ENCODE data around the gene MINDY1.

MINDY1 gene

GRCh38 chr1:150985179-150985825 is 21.4 kb downstream of the MINDY1 start:
- DNase-seq (ENCODE audit: low spot score) = no peak

DNA sequence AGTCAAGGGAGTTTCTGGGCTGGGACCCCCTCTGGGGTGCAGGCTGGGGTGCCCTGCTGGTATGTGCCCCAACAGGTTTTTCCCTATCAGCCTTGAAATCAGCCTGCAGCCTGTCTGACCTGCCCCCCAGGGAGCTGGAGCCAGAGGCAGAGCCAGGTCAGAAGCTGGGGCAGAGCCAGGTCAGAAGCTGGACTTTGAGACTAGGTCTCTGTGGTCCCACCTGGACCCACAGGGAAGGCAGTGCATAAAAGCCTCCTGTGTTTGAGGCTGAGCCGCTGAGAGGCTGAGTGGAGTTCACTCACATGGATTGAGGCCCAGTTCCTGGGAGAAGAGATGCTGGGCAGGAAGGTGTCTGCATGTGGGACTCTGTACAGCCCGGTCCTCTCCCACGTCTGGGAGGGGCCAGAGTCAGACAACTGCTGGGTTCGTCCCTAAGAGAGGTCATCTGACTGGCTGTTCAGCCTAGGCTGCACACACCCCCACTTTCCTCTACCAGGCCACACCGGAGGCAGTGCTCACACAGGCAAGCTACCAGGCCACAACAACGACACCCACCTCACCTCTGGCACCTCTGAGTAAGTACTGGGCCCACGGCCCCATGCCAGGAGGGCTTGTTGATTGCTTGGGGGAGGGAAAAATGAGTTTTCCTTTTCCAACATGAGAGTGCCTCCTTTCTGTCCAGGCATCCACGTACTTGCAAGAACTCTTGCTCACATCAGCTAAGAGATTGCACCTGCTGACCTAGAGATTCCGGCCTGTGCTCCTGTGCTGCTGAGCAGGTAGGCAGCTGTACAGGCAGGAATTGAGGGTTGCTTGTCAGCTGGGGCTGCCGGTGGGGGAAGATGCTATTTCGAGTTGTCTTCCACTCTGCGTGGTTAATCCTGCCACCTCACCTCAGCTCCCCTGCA is 24.6 kb downstream of the MINDY1 start, which contains the start of gene ANXA9:
ANXA9 (plus strand) TSS at position 488 of the 908 bp plus-strand sequence. CDS start 814 bp downstream, outside the sequence.
- no peak for DNase-seq (ENCODE audit: low spot score)

GRCh38 chr1:150981177-150981804 is 25.4 kb downstream of the MINDY1 start:
- peak; percentile 73 for DNase-seq (ENCODE audit: low spot score)

- DNase-seq (ENCODE audit: low spot score) = peak; percentile 90
Observed at GRCh38 chr1:150979092-150980056, 27.3 kb downstream of the MINDY1 start.

GRCh38 chr1:150976879-150977694 is 29.6 kb downstream of the MINDY1 start:
- no peak for DNase-seq (ENCODE audit: low spot score)

- DNase-seq (ENCODE audit: low spot score) = no peak
Observed at GRCh38 chr1:150976401-150976821, 30.3 kb downstream of the MINDY1 start.

GRCh38 chr1:150974580-150975478 is 31.9 kb downstream of the MINDY1 start, which contains the start of gene CERS2:
TSS of gene CERS2 (minus strand) at chr1:150974835. CDS start at chr1:150969090, 5,745 bp downstream.
- peak; percentile 88 for DNase-seq (ENCODE audit: low spot score)

- peak; percentile 72 for DNase-seq (ENCODE audit: low spot score)
Observed at GRCh38 chr1:150973836-150974579, 32.7 kb downstream of the MINDY1 start.

- peak; percentile 63 for DNase-seq (ENCODE audit: low spot score)
Observed at GRCh38 chr1:150973258-150973835, 33.4 kb downstream of the MINDY1 start.

- no peak for DNase-seq (ENCODE audit: low spot score)
Observed at GRCh38 chr1:150972417-150972940, 34.2 kb downstream of the MINDY1 start.

DNA sequence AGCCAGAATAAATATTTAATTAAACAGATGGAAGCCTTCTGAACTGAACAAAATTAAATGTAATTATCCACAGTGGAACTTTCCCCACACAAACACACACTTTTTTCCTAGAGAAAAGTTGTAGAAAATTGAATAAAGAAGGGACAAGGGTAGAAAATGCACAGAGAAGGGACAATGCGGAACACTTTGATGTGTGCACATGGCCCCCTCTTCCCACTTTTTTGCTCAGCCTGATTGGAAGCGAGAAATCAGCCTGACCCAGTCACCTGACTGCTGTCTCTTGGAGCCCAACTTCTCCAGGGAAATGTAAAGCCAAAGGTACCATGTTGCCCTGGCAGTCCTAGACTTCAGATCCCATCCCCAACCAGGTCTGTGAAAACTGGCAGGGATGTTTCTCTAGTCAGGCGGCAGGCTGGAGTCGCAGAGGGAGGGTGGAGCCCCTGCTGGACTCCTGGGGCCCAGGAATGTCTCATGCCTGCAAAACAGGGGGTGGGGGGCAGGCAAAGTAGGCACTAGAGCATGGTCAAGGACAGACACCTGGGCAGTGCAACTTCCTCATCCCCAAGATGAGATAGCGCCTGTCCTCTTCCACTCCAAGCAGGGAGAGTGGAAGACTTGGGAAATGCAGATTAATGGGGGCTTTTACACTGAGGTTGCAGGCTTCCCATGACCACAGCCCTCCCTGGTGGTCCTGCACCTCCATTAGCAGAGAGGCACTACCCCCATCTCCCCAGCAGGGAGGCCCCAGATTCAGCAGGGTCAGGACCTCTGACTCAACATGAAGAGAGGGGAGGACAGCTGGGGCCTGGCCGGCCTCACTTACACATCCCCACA is 34.9 kb downstream of the MINDY1 start:
- peak; percentile 68 for DNase-seq (ENCODE audit: low spot score)

DNA sequence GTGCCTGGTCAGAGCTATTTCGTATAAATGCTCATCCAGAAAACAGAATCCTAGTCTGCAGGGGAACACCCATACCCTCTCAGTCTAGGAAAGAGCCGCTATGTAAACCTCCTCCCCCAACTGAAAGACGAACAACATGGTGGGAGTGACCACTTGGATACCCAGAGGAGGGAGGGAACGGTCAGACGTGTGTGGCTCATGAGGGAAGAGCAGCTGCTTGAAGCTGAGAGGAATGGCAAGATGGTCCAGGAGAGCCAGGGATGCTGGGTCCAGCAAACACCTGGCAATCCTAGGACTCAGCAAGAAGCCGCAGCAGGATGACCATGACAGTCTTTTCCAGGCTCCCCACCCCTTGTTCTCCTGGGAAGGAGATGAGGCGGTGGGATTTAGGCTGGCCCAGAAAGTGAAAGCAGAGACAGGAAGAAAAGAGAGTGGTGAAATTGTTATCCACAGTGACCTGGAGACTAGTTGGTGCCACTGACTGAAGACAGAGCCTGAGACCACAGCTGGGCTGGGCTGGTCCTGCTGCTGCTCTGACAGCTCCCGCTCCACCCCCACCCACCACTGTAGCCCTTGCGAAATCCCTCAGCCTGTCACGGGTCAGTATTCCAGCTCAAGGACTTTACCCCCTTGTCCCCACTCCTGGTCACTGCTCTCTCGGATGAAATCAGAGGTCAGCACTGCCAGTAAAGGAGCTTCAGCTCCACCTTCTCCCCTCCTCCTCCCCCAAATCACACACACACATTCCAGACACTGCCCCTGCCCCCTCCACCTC is 35.7 kb downstream of the MINDY1 start:
- peak; percentile 62 for DNase-seq (ENCODE audit: low spot score)

DNA sequence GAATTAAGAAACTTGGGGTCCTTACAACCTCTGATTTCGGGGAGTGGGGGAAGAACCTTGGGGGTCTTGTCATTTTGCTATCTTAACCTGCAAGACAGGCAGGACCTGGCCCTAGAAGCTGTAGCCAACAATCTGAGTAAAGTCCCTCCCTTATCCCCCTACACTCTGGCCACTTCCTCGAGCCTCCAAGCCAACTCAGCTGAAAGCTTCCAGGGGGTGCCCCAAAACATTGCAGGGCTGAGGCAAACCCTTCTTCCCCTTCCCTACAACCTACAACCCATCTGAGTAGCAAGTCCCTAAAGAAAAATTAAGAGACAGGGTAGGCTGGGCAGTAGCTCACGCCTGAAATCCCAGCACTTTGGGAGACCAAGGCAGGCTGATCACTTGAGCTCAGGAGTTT is 37.1 kb downstream of the MINDY1 start:
- DNase-seq (ENCODE audit: low spot score) = no peak

DNA sequence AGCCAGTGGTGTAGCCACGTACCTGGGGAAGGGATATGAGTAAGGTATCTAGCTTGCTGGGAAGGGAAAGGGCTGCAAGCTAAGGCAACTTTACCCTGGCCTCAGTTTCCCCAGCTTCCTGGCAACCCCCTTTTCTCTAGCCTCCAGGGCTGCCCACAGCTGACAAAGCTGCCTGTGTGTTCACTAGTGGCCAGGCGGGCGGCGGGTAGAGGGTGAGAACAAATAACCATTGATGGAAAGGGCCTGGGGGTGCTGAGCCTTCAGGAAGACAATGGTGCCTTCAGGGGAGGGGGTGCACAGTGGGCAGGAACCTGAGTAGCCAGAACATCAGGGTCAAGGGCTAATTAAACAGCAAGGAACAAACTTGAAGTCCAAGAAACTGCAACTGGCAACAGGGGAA is 38.2 kb downstream of the MINDY1 start:
- no peak for DNase-seq (ENCODE audit: low spot score)

DNA sequence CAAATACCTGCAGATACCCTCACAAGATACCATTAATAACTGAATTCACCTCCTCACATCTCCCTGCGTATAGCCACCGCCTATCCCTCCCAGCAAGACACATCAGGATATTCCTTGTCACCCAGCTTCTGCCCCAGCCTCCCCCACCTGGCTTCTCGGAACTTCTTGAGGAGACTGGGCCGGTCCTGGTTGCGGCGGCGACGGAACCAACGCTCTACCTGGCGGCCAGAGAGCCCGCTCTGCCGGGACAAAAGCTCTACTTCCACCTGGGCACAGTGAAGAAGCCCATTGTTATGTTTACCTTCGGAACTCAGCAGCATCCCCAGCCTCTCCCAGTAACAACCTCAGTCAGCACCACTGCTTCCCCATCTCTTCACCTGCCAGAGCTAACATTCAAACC is 38.8 kb downstream of the MINDY1 start:
- DNase-seq (ENCODE audit: low spot score) = no peak

DNA sequence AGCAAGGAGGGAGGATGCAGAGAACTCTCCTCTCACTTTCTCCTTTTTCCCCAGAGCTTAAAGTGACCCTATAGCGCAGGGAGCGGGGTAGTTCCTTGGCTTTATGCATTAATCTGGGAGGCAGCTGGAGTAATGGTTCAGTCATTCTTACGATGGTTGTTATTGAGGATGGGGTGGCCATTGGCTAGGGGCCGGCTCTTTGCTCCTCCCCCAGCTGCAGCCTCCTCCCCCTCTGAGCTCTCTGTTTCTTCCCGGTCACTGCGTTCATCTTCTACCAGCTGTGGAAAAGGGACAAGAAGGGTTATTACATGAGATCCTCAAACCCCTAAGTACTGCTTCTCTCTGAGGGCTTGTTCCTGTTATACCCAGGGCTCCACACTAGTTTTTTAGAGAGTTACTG is 40.7 kb downstream of the MINDY1 start:
- no peak for DNase-seq (ENCODE audit: low spot score)
